Measurements from ENCODE around the gene SF1. TPM values are rescaled to one million over a fixed set of nuclear protein-coding genes. Genes with fewer than 3 reads are reported as not detected.

The SF1 gene
- total and polyA plus RNA-seq, 2 of the 4 experiments (the other 2 are of a cell fraction): 56.8 to 88.0 TPM

- peak overlapping the region; percentile 26 for H3K4me3 ChIP-seq (ENCODE audit: insufficient read depth, low read depth, low read length)
- BruUV-seq (replicated peaks): no TSS peak
- H4K20me1 ChIP-seq (ENCODE audit: insufficient read depth, low read length): peaks cover 3% of the 10 kb centered on the region; the same call in 1 of the 2 replicates
- H3K4me2 ChIP-seq (ENCODE audit: low read depth, low read length): peak overlapping the region; percentile 25; the same call in 1 of the 2 replicates
- dilution Hi-C loops (cut with HindIII; ENCODE audit: low sequenced_read_pairs, unreplicated experiment) (no loop called here), in situ Hi-C loops (cut with MboI; ENCODE audit: low sequenced_read_pairs) (no loop called here), intact Hi-C loops (cut with micrococcal nuclease) (no loop called here)
- WGBS, 2 experiments (ENCODE audit: extremely low coverage in 2 of 2, insufficient read length in 1 of 2): 0% methylated on average over 3 of the region's 89 CpGs; no CpG with 5 or more reads in 1 of the 2 experiments
- peak overlapping the region; percentile 86 for H2AFZ ChIP-seq (replicated peaks; ENCODE audit: low read length, poor library complexity)
- no peaks in the 10 kb centered on the region for H3K9me3 ChIP-seq (ENCODE audit: control insufficient read depth, insufficient read depth, low read length)
- no peak overlapping the region for H3K9ac ChIP-seq (ENCODE audit: low read depth, low read length)
- H3K18ac ChIP-seq (ENCODE audit: low read depth, low read length): no peak overlapping the region
- no peak overlapping the region for H4K5ac ChIP-seq (ENCODE audit: low read depth, low read length)
- peaks cover 14% of the 10 kb centered on the region for H3K4me1 ChIP-seq (ENCODE audit: control insufficient read depth, insufficient read depth, low read length)
- H3K79me1 ChIP-seq (ENCODE audit: low read depth in 1 of 2, low read length in 2 of 2): no peaks in the 10 kb centered on the region
- no peak overlapping the region for H3K23ac ChIP-seq (ENCODE audit: low read depth, low read length)
- no peak overlapping the region for H3K4ac ChIP-seq (ENCODE audit: low read depth, low read length)
- H3K27ac ChIP-seq (ENCODE audit: insufficient read depth, low read length): no peak overlapping the region
- H2BK15ac ChIP-seq (ENCODE audit: low read depth, low read length): no peak overlapping the region
- H2AK9ac ChIP-seq (replicated peaks; ENCODE audit: low read depth, low read length, poor library complexity): peak overlapping the region; percentile 65
- ChIA-PET POLR2A (ENCODE audit: unreplicated experiment) (no interaction called here), CTCF (no interaction called here)
- no peak for ATAC-seq (ENCODE audit: low read depth)
- DNase-seq: no peak
- no peak overlapping the region for H3K56ac ChIP-seq (ENCODE audit: extremely low read depth, insufficient read depth, low read length)
- no peak overlapping the region for H2BK5ac ChIP-seq (ENCODE audit: low read depth, low read length, poor library complexity, severe bottlenecking)
- H3K36me3 ChIP-seq (ENCODE audit: control insufficient read depth, insufficient read depth, low read length): no peaks in the 10 kb centered on the region
- H4K91ac ChIP-seq (ENCODE audit: insufficient read depth, low read depth, low read length): no peak overlapping the region
- TF ChIP-seq ELK1 (IDR thresholded peaks at IDR 0.05; ENCODE audit: borderline replicate concordance, low read depth, low read length): no peak
- TF ChIP-seq CHD1 (IDR thresholded peaks at IDR 0.05; ENCODE audit: low read depth, low read length): no peak
- TF ChIP-seq RAD21 (IDR thresholded peaks at IDR 0.05; ENCODE audit: low read length): no peak
- no peak for TF ChIP-seq NFE2L2 (IDR thresholded peaks at IDR 0.05; ENCODE audit: low read depth, low read length)
- TF ChIP-seq MXI1 (IDR thresholded peaks at IDR 0.05; ENCODE audit: borderline replicate concordance, low read depth, low read length): no peak
- TF ChIP-seq SMC3 (IDR thresholded peaks at IDR 0.05; ENCODE audit: low read depth, low read length): no peak
- no peak for TF ChIP-seq FOS (IDR thresholded peaks at IDR 0.05; ENCODE audit: low read depth, low read length)
- no peak for TF ChIP-seq RCOR1 (IDR thresholded peaks at IDR 0.05; ENCODE audit: insufficient replicate concordance, low read length)
- no peak for TF ChIP-seq CEBPB (IDR thresholded peaks at IDR 0.05; ENCODE audit: low read depth, low read length)
- no peak for TF ChIP-seq USF2 (IDR thresholded peaks at IDR 0.05; ENCODE audit: low read depth, low read length)
- no peak for TF ChIP-seq MAFK (IDR thresholded peaks at IDR 0.05; ENCODE audit: low read depth, low read length)
- no peak; the same call in 1 of the 2 replicates for TF ChIP-seq MAZ (IDR thresholded peaks at IDR 0.05; ENCODE audit: borderline replicate concordance, low read depth, low read length)
- no peak for TF ChIP-seq RFX5 (IDR thresholded peaks at IDR 0.05; ENCODE audit: low read depth, low read length)
- no peak for TF ChIP-seq POLR2A (IDR thresholded peaks at IDR 0.05; ENCODE audit: low read depth, low read length)
- no peak for TF ChIP-seq BHLHE40 (IDR thresholded peaks at IDR 0.05; ENCODE audit: low read depth, low read length)
- TF ChIP-seq CTCF (conservative IDR thresholded peaks at IDR 0.05; ENCODE audit: low read depth, low read length): no peak
- no peak overlapping the region for H2AK5ac ChIP-seq (ENCODE audit: low read depth, low read length)
- no peak overlapping the region for H2BK20ac ChIP-seq (ENCODE audit: low read depth, low read length)
- peaks cover 7% of the 10 kb centered on the region for H3K9me1 ChIP-seq (ENCODE audit: insufficient read depth, low read length)
- H3K27me3 ChIP-seq (ENCODE audit: control insufficient read depth, insufficient read depth, low read length): peaks cover 58% of the 10 kb centered on the region
- H3K14ac ChIP-seq (replicated peaks; ENCODE audit: low read depth, low read length): no peak overlapping the region
- no peak overlapping the region for H2BK120ac ChIP-seq (ENCODE audit: low read depth, low read length)
- H4K8ac ChIP-seq (ENCODE audit: low read depth in 2 of 2, low read length in 2 of 2): peak overlapping the region in 1 of 2 experiments; percentile 40; a peak in 1 of 4 replicates
These were observed 33.7 kb downstream of the SF1 start for GRCh38 chr11:64744544-64745188.
